ENCODE results near the gene TTC17. TPM values are rescaled to one million over a fixed set of nuclear protein-coding genes. Genes with fewer than 3 reads are reported as not detected.

Gene TTC17, protein sequence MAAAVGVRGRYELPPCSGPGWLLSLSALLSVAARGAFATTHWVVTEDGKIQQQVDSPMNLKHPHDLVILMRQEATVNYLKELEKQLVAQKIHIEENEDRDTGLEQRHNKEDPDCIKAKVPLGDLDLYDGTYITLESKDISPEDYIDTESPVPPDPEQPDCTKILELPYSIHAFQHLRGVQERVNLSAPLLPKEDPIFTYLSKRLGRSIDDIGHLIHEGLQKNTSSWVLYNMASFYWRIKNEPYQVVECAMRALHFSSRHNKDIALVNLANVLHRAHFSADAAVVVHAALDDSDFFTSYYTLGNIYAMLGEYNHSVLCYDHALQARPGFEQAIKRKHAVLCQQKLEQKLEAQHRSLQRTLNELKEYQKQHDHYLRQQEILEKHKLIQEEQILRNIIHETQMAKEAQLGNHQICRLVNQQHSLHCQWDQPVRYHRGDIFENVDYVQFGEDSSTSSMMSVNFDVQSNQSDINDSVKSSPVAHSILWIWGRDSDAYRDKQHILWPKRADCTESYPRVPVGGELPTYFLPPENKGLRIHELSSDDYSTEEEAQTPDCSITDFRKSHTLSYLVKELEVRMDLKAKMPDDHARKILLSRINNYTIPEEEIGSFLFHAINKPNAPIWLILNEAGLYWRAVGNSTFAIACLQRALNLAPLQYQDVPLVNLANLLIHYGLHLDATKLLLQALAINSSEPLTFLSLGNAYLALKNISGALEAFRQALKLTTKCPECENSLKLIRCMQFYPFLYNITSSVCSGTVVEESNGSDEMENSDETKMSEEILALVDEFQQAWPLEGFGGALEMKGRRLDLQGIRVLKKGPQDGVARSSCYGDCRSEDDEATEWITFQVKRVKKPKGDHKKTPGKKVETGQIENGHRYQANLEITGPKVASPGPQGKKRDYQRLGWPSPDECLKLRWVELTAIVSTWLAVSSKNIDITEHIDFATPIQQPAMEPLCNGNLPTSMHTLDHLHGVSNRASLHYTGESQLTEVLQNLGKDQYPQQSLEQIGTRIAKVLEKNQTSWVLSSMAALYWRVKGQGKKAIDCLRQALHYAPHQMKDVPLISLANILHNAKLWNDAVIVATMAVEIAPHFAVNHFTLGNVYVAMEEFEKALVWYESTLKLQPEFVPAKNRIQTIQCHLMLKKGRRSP
- total RNA-seq: 10 to 100 TPM; 48.7 to 51.2 TPM

GRCh38 chr11:43358801-43359421 lies at the start of gene TTC17:
Gene TTC17 (plus strand): TSS chr11:43358920. CDS start chr11:43358955, 35 bp downstream.
- Mint-ChIP-seq H3K4me3 (peak within 1 kb of the TSS; percentile 99), H3K9me3 (no peaks in the 10 kb centered on the region), H3K36me3 (ENCODE audit: low read depth) (peaks cover 11% of the 10 kb centered on the region), H3K4me1 (ENCODE audit: low read depth) (peaks cover 38% of the 10 kb centered on the region), H3K27ac (peak within 1 kb of the TSS; percentile 98), H3K27me3 (no peaks in the 10 kb centered on the region)
- intact Hi-C loops (cut with micrococcal nuclease): no loop called here
- ChIA-PET CTCF (interaction anchor here (0.7 to 3.0 kb wide), 4 partner anchors 12 to 51 kb away, joined by 3 to 23 read pairs (median 4); partner anchors contain the start of gene API5), POLR2A (interaction anchor here (0.5 to 3.1 kb wide), 13 partner anchors 10 to 219 kb away, joined by 3 to 20 read pairs (median 4); partner anchors contain the start of gene API5)
- peak; percentile 96 for ATAC-seq
- no peak for TF ChIP-seq CTCF (IDR thresholded peaks at IDR 0.05)
- DNase-seq: peak; percentile 96

DNA sequence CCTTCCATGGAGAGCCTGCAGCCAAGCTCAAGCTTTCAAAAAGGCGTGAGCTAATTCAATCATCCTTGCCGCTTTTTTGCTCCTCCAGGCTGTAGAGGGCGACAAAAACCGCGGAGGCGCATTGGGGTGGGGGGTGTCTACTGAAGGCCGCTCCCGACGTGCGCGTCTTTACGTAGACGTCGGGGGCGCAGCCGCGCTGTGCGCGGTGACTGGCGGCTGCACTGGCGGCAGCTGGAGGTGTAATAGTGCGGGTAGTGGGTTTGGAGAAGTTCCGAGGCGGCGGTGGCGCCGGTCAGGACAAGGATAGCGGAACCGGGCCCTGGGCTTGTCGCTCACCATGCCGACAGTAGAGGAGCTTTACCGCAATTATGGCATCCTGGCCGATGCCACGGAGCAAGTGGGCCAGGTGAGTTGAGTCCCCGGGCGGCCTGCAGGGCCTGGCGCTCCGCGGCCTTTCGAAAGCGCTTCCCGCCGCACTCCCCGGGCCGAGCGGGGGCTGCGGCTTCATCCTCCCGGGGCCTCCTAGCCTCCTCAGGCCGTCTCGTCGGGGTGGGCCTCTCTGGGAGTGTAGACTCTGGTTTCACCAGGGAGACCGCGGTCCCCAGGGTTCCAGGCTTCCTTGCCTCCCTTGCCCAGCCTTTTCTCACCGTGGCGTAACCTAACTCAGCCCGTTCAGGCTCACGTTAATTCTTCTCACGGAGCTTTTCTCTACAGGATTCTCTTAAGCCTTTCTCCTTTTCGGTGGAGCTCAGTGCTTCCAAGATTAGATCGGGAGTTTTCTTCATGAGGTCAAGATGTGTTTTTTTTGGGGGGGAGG lies 46.7 kb upstream of the TTC17 start, which contains the start of gene API5:
TSS of gene API5 (plus strand) at position 206 of the 817 bp plus-strand sequence. CDS start at position 338, 132 bp downstream.
- CTCF ChIA-PET: interaction anchor here (0.6 to 2.8 kb wide), 11 partner anchors 10 to 261 kb away, joined by 3 to 23 read pairs (median 3); partner anchors contain the start of gene TTC17
- ATAC-seq (peak; percentile 96), DNase-seq (peak; percentile 95)
- Mint-ChIP-seq H3K36me3 (ENCODE audit: low read depth) (peaks cover 7% of the 10 kb centered on the region), H3K9me3 (no peaks in the 10 kb centered on the region), H3K27ac (peak within 1 kb of the TSS; percentile 96), H3K4me3 (peak within 1 kb of the TSS; percentile 99), H3K4me1 (ENCODE audit: low read depth) (peaks cover 43% of the 10 kb centered on the region), H3K27me3 (no peaks in the 10 kb centered on the region)
- intact Hi-C loops (cut with micrococcal nuclease): loop anchor here (10.0 kb wide), 1 partner anchor 83 kb away; no protein-coding TSS in a partner anchor
- POLR2A ChIA-PET: interaction anchor here (1.3 to 3.4 kb wide), 3 partner anchors 13 to 47 kb away, joined by 3 to 20 read pairs (median 4); partner anchors contain the start of gene TTC17
- peak; percentile 62 for TF ChIP-seq CTCF (IDR thresholded peaks at IDR 0.05)

GRCh38 chr11:43315966-43316365 lies 42.8 kb upstream of the TTC17 start:
- no peak overlapping the region for H3K4me3 Mint-ChIP-seq
- DNase-seq: no peak
- no peaks in the 10 kb centered on the region for H3K27me3 Mint-ChIP-seq
- H3K9me3 Mint-ChIP-seq: no peaks in the 10 kb centered on the region
- CTCF ChIA-PET: no interaction called here
- H3K36me3 Mint-ChIP-seq (ENCODE audit: low read depth): peaks cover 18% of the 10 kb centered on the region
- H3K27ac Mint-ChIP-seq: peak overlapping the region; percentile 75
- intact Hi-C loops (cut with micrococcal nuclease): loop anchor here (10.0 kb wide), 1 partner anchor 79 kb away; no protein-coding TSS in a partner anchor
- ATAC-seq: no peak
- POLR2A ChIA-PET: no interaction called here
- H3K4me1 Mint-ChIP-seq (ENCODE audit: low read depth): peaks cover 48% of the 10 kb centered on the region
- no peak for TF ChIP-seq CTCF (IDR thresholded peaks at IDR 0.05)

DNA sequence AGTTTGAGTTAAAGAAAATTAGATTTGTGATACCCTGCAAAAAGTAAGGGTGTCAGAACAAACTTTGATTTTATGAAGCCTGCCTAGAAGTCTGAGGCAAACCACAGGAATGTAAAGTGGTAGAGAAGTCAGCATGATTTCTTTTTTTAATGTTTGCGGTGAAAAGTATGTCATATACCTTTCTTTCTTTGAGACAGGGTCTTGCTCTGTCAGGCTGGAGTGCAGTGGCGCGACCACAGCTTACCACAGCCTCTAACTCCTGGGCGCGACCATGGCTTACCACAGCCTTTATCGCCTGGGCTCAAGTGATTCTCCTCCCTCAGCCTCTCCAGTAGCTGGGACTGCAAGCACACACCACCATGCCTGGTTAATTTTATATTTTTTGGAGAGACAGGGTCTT lies 42.3 kb upstream of the TTC17 start:
- Mint-ChIP-seq H3K4me1 (ENCODE audit: low read depth) (peaks cover 47% of the 10 kb centered on the region), H3K4me3 (no peak overlapping the region), H3K27ac (peak overlapping the region; percentile 75), H3K9me3 (no peaks in the 10 kb centered on the region), H3K36me3 (ENCODE audit: low read depth) (peaks cover 19% of the 10 kb centered on the region), H3K27me3 (no peaks in the 10 kb centered on the region)
- CTCF ChIA-PET: interaction anchor here (1.5 kb wide), 1 partner anchor 42 kb away, joined by 3 read pairs; the partner anchor contains the start of gene TTC17
- no peak for ATAC-seq
- POLR2A ChIA-PET: no interaction called here
- no peak for TF ChIP-seq CTCF (IDR thresholded peaks at IDR 0.05)
- intact Hi-C loops (cut with micrococcal nuclease): loop anchor here (10.0 kb wide), 1 partner anchor 78 kb away; no protein-coding TSS in a partner anchor
- DNase-seq: peak; percentile 57

Measured in activated CD8-positive, alpha-beta T cell treated with anti-CD3 and anti-CD28 coated beads for 36 hours (primary cell).